Panc1 (cell line): ENCODE results near the gene EEF1A1. TPM values are rescaled to one million over a fixed set of nuclear protein-coding genes. Genes with fewer than 3 reads are reported as not detected.

Experiments
- ATAC-seq: fragments of 200-7000 bp; cut with Tn5 transposase; 2 replicates; pipeline ENCODE4 v1.9.1; 2020; ENCODE audit warnings: mild to moderate bottlenecking, moderate library complexity
- BruUV-seq: library from RNA; stranded (reverse); fragments of 400-500 nt; replicated peaks from 2 replicates; lab custom pipeline; 2021; lab: Mats Ljungman, UMichigan
- CTCF ChIA-PET: fragments of 300-600 bp; sonication (Branson Sonifier 250); formaldehyde crosslinking; loops from one replicate; lab custom pipeline; 2022; ENCODE audit warnings: antibody characterized with exemption; lab: Charles Lee
- POLR2A ChIA-PET: fragments of 300-600 bp; sonication (Branson Sonifier 250); formaldehyde crosslinking; loops from one replicate; lab custom pipeline; 2022; ENCODE audit warnings: antibody characterized with exemption; lab: Charles Lee
- DNase-seq: peaks from one replicate; pipeline ENCODE4 v3.0.0-alpha.2; 2010; ENCODE audit warnings: low read depth, low spot score
- H3K27ac ChIP-seq: 2 replicates; pipeline ENCODE4 v1.5.1; 2011; ENCODE audit warnings: mild to moderate bottlenecking, low read length, inconsistent platforms
- H3K27me3 ChIP-seq: fragments of 200-500 bp; sonication (Bioruptor generic); 2 replicates; pipeline ENCODE4 v1.6.0; 2014; ENCODE audit warnings: low read length, inconsistent platforms; ENCODE audit not compliant: control insufficient read depth, insufficient read depth
- H3K36me3 ChIP-seq: fragments of 200-500 bp; sonication (Bioruptor generic); 2 replicates; pipeline ENCODE4 v1.5.1; 2014; ENCODE audit warnings: inconsistent platforms, mild to moderate bottlenecking, low read length, moderate library complexity; ENCODE audit not compliant: control insufficient read depth, insufficient read depth
- H3K4me1 ChIP-seq: 2 replicates; pipeline ENCODE4 v1.5.1; 2011; ENCODE audit warnings: inconsistent platforms, mild to moderate bottlenecking, low read length, moderate library complexity; ENCODE audit not compliant: control insufficient read depth, insufficient read depth
- H3K4me3 ChIP-seq, 2 experiments: 2 replicates each; pipeline ENCODE4 v1.5.1; 2011 to 2012; ENCODE audit warnings: low read depth in 2 of 2, low read length in 2 of 2, mild to moderate bottlenecking in 2 of 2, inconsistent platforms in 1 of 2, moderate library complexity in 1 of 2
- H3K9me3 ChIP-seq: fragments of 200-500 bp; sonication (Bioruptor generic); 2 replicates; pipeline ENCODE4 v1.5.1; 2014; ENCODE audit warnings: low read depth, mild to moderate bottlenecking, inconsistent platforms, low read length, moderate library complexity; ENCODE audit not compliant: control insufficient read depth, insufficient read depth
- CTCF ChIP-seq: fragments of 450-650 bp; IDR thresholded peaks from 2 replicates; pipeline ENCODE4 v1.5.1; 2017; ENCODE audit warnings: mild to moderate bottlenecking
- POLR2AphosphoS5 ChIP-seq: IDR thresholded peaks from 2 replicates; pipeline ENCODE4 v1.6.1; 2012; ENCODE audit warnings: mild to moderate bottlenecking, low read depth, low read length, moderate library complexity
- REST ChIP-seq, 2 experiments: IDR thresholded peaks; 2 replicates each; pipeline ENCODE4 v1.6.1; 2011 to 2012; ENCODE audit warnings: low read depth in 2 of 2, control low read depth in 1 of 2, low read length in 1 of 2, mild to moderate bottlenecking in 1 of 2, moderate library complexity in 1 of 2; ENCODE audit not compliant: insufficient read depth in 1 of 2
- SIN3A ChIP-seq: IDR thresholded peaks from 2 replicates; pipeline ENCODE4 v1.6.1; 2012; ENCODE audit warnings: low read depth, mild to moderate bottlenecking, low read length, moderate library complexity, borderline replicate concordance; ENCODE audit not compliant: insufficient read depth
- TCF7L2 ChIP-seq: IDR thresholded peaks from 2 replicates; pipeline ENCODE4 v1.6.1; 2011; ENCODE audit warnings: mild to moderate bottlenecking, low read depth, low read length, inconsistent platforms
- in situ Hi-C: cut with HindIII; loops from 2 replicates; pipeline ENCODE4 v1.10.0; 2016; ENCODE audit warnings: low sequenced_read_pairs, low pct_unique_long_range_greater_than_20kb
- intact Hi-C: fragments of 100-400 bp; cut with micrococcal nuclease; formaldehyde crosslinking; loops from one replicate; pipeline ENCODE4 v1.10.0; 2022; ENCODE audit not compliant: unreplicated experiment
- total RNA-seq: library from RNA; stranded (reverse); gene quantifications from one replicate; pipeline ENCODE4 v1.2.1, GENCODE V29; 2021; ENCODE audit not compliant: unreplicated experiment

Gene EEF1A1
- total RNA-seq, 1 experiment from 2014 or later, result 10,069 TPM

- ChIA-PET CTCF (no interaction called here), POLR2A (interaction anchor here (0.5 to 0.8 kb wide), 3 partner anchors 29 to 55 kb away, joined by 3 to 4 read pairs (median 3); no protein-coding TSS in a partner anchor)
- in situ Hi-C loops, result no loop called here
- Histone ChIP-seq H3K4me1 (no peaks in the 10 kb centered on the region), H3K27ac (no peak overlapping the region), H3K36me3 (no peaks in the 10 kb centered on the region), H3K9me3 (no peaks in the 10 kb centered on the region), H3K4me3 (no peak overlapping the region), H3K27me3 (no peaks in the 10 kb centered on the region)
- TF ChIP-seq REST (IDR thresholded peaks at IDR 0.05; ENCODE audit: insufficient read depth in 1 of 2, low read depth in 2 of 2, low read length in 1 of 2) (no peak), POLR2AphosphoS5 (no peak), TCF7L2 (no peak), CTCF (no peak), SIN3A (no peak)
- intact Hi-C loops, result no loop called here
- BruUV-seq, result no TSS peak
- DNase-seq (no peak), ATAC-seq (no peak)
Observed at GRCh38 chr6:73548458-73549446, 27.9 kb upstream of the EEF1A1 start.

- H3K9me3 ChIP-seq, result no peaks in the 10 kb centered on the region
- no peaks in the 10 kb centered on the region for H3K27me3 ChIP-seq
- no peak overlapping the region; the same call in 1 of the 2 replicates for H3K27ac ChIP-seq
- DNase-seq (no peak), ATAC-seq (no peak)
- in situ Hi-C loops, result no loop called here
- BruUV-seq, result no TSS peak
- TF ChIP-seq SIN3A, result no peak
- TF ChIP-seq CTCF, result no peak
- TF ChIP-seq TCF7L2, result no peak
- no peak for TF ChIP-seq POLR2AphosphoS5
- no peak for TF ChIP-seq REST (IDR thresholded peaks at IDR 0.05; ENCODE audit: insufficient read depth in 1 of 2, low read depth in 2 of 2, low read length in 1 of 2)
- H3K4me1 ChIP-seq, result no peaks in the 10 kb centered on the region
- intact Hi-C loops, result no loop called here
- ChIA-PET CTCF (interaction anchor here (0.6 kb wide), 1 partner anchor 10 kb away, joined by 3 read pairs; no protein-coding TSS in a partner anchor), POLR2A (interaction anchor here (0.6 kb wide), 1 partner anchor 11 kb away, joined by 3 read pairs; no protein-coding TSS in a partner anchor)
- no peak overlapping the region for H3K4me3 ChIP-seq
- no peaks in the 10 kb centered on the region for H3K36me3 ChIP-seq
Observed at GRCh38 chr6:73547036-73547435, 26.2 kb upstream of the EEF1A1 start.
